GM12878 (cell line): ENCODE measurements around the gene WDR91. TPM values are rescaled to one million over a fixed set of nuclear protein-coding genes. Genes with fewer than 3 reads are reported as not detected.

Experiments used
- ATAC-seq: fragments of 200-7000 bp; cut with Tn5 transposase; 3 replicates; pipeline ENCODE4 v1.9.1; 2020; ENCODE audit warnings: mild to moderate bottlenecking, moderate library complexity
- BruUV-seq: library from RNA; stranded (reverse); fragments of 400-500 nt; replicated peaks from 2 replicates; lab custom pipeline; 2021; lab: Mats Ljungman, UMichigan
- CTCF ChIA-PET: fragments of 300-600 bp; sonication (Branson Sonifier 250); formaldehyde crosslinking; extraction: SDS; loops from one replicate; lab custom pipeline; 2021; ENCODE audit warnings: inconsistent platforms; lab: Yijun Ruan, JAX
- POLR2A ChIA-PET: fragments of 350-600 bp; formaldehyde crosslinking; extraction: SDS; loops from one replicate; lab custom pipeline; 2021; ENCODE audit warnings: inconsistent platforms; lab: Charles Lee
- RAD21 ChIA-PET: fragments of 300-600 bp; sonication (Branson Sonifier 250); formaldehyde crosslinking; loops from one replicate; lab custom pipeline; 2023; ENCODE audit warnings: antibody characterized with exemption; ENCODE audit not compliant: unreplicated experiment; lab: Charles Lee
- SMC1A ChIA-PET: fragments of 300-600 bp; sonication (Branson Sonifier 250); formaldehyde crosslinking; loops from one replicate; lab custom pipeline; 2023; ENCODE audit not compliant: unreplicated experiment, uncharacterized antibody; lab: Charles Lee
- DNase-seq: peaks from one replicate; pipeline ENCODE4 v3.0.0-alpha.2; 2011; ENCODE audit warnings: low read depth, low spot score
- FAIRE-seq: peaks from 3 replicates; lab custom pipeline; 2011; peaks lifted over from hg19 to GRCh38; lab: Jason Lieb, UNC
- H2AFZ ChIP-seq: 2 replicates; pipeline ENCODE4 v1.6.0; 2011; ENCODE audit warnings: low read depth, low read length, control low read depth; ENCODE audit not compliant: control insufficient read depth
- H3K27ac ChIP-seq: 2 replicates; pipeline ENCODE4 v1.5.1; 2011; ENCODE audit warnings: control low read depth; ENCODE audit not compliant: control insufficient read depth, insufficient read depth
- H3K27me3 ChIP-seq, 2 experiments: replicated peaks in 1 of 2; 2 replicates each; pipeline versions ENCODE4 v1.6.0 to v1.6.1; 2011; ENCODE audit warnings: low read length in 1 of 2; ENCODE audit not compliant: control insufficient read depth in 2 of 2, insufficient read depth in 2 of 2
- H3K36me3 ChIP-seq, 2 experiments: 2 replicates each; pipeline ENCODE4 v1.5.1; 2011; ENCODE audit warnings: low read length in 1 of 2; ENCODE audit not compliant: control insufficient read depth in 2 of 2, insufficient read depth in 2 of 2
- H3K4me1 ChIP-seq: 2 replicates; pipeline ENCODE4 v1.6.1; 2011; ENCODE audit warnings: mild to moderate bottlenecking, low read length, moderate library complexity, mixed read lengths; ENCODE audit not compliant: control insufficient read depth, insufficient read depth
- H3K4me2 ChIP-seq: 2 replicates; pipeline ENCODE4 v1.6.0; 2011; ENCODE audit warnings: control low read depth; ENCODE audit not compliant: control insufficient read depth, insufficient read depth
- H3K4me3 ChIP-seq: fragments of 200-600 bp; sonication (generic); 2 replicates; pipeline ENCODE4 v1.5.1; 2016
- H3K79me2 ChIP-seq: 2 replicates; pipeline ENCODE4 v1.6.0; 2011; ENCODE audit warnings: low read length; ENCODE audit not compliant: control insufficient read depth, insufficient read depth
- H3K9ac ChIP-seq: 2 replicates; pipeline ENCODE4 v1.8.0; 2011; ENCODE audit warnings: low read length, control low read depth, mixed read lengths; ENCODE audit not compliant: control insufficient read depth, insufficient read depth
- H3K9me3 ChIP-seq: replicated peaks from 3 replicates; pipeline ENCODE4 v1.5.1; 2011; ENCODE audit warnings: mild to moderate bottlenecking, low read length; ENCODE audit not compliant: control insufficient read depth, insufficient read depth
- H4K20me1 ChIP-seq: 2 replicates; pipeline ENCODE4 v1.6.0; 2011; ENCODE audit not compliant: control insufficient read depth, insufficient read depth
- ATF2 ChIP-seq: IDR thresholded peaks from 2 replicates; pipeline ENCODE4 v1.6.1; 2012; ENCODE audit warnings: low read length, inconsistent platforms
- BCL3 ChIP-seq: IDR thresholded peaks from 2 replicates; pipeline ENCODE4 v1.6.1; 2011; ENCODE audit warnings: borderline replicate concordance, low read depth, mild to moderate bottlenecking, moderate library complexity, low read length; ENCODE audit not compliant: insufficient read depth, poor library complexity, severe bottlenecking
- BHLHE40 ChIP-seq, 2 experiments: fragments of 450-650 bp in 1 of 2; IDR thresholded peaks; 2 replicates each; pipeline ENCODE4 v1.6.1; 2011 to 2017; ENCODE audit warnings: low read depth in 2 of 2, borderline replicate concordance in 1 of 2, improper control_type of control experiment in 1 of 2, low read length in 1 of 2, mild to moderate bottlenecking in 1 of 2
- CHD1 ChIP-seq: IDR thresholded peaks from 2 replicates; pipeline ENCODE4 v1.6.1; 2012; ENCODE audit warnings: low read depth, low read length, improper control_type of control experiment
- CREM ChIP-seq: IDR thresholded peaks from 2 replicates; pipeline ENCODE4 v1.6.1; 2014; ENCODE audit warnings: antibody characterized with exemption, low read depth
- EP300 ChIP-seq, 2 experiments: fragments of 150-350 bp in 1 of 2; IDR thresholded peaks; 2 replicates each; pipeline ENCODE4 v1.6.1; 2011 to 2012; ENCODE audit warnings: low read depth in 2 of 2, low read length in 2 of 2, borderline replicate concordance in 1 of 2, improper control_type of control experiment in 1 of 2, inconsistent platforms in 1 of 2; ENCODE audit not compliant: control insufficient read depth in 1 of 2
- IRF3 ChIP-seq: fragments of 450-650 bp; IDR thresholded peaks from 2 replicates; pipeline ENCODE4 v1.6.1; 2014; ENCODE audit warnings: mild to moderate bottlenecking
- LARP7 ChIP-seq: fragments of 450-650 bp; IDR thresholded peaks from 2 replicates; pipeline ENCODE4 v1.6.1; 2017; ENCODE audit warnings: mild to moderate bottlenecking
- RELB ChIP-seq: fragments of 450-650 bp; IDR thresholded peaks from 2 replicates; pipeline ENCODE4 v1.6.1; 2017; ENCODE audit warnings: low read depth, mild to moderate bottlenecking, moderate library complexity
- RFX5 ChIP-seq: IDR thresholded peaks from 2 replicates; pipeline ENCODE4 v1.6.1; 2011; ENCODE audit warnings: low read depth, low read length, improper control_type of control experiment
- SMAD5 ChIP-seq: IDR thresholded peaks from 2 replicates; pipeline ENCODE4 v1.6.1; 2016; ENCODE audit warnings: antibody characterized with exemption, low read depth
- SP1 ChIP-seq: IDR thresholded peaks from one replicate; pipeline ENCODE4 v1.6.1; 2011; ENCODE audit warnings: low read depth, low read length
- SREBF1 ChIP-seq: IDR thresholded peaks from 2 replicates; pipeline ENCODE4 v1.6.1; 2012; ENCODE audit warnings: mild to moderate bottlenecking, low read length
- SREBF2 ChIP-seq: IDR thresholded peaks from 2 replicates; pipeline ENCODE4 v1.6.1; 2012; ENCODE audit warnings: mild to moderate bottlenecking, low read length
- WRNIP1 ChIP-seq: IDR thresholded peaks from 2 replicates; pipeline ENCODE4 v1.6.1; 2011; ENCODE audit warnings: low read depth, low read length, improper control_type of control experiment, borderline replicate concordance
- WGBS: methylation state at CpG from one replicate; pipeline ENCODE4 v1.1.6; 2016; ENCODE audit warnings: low lambda C conversion rate; ENCODE audit not compliant: insufficient replicate concordance, insufficient coverage; ENCODE audit errors: missing lambda C conversion rate; 5-methylcytosine and 5-hydroxymethylcytosine counted together
- in situ Hi-C: fragments of 300-500 bp; cut with MboI; formaldehyde crosslinking; loops from 9 replicates; pipeline ENCODE4 v1.14.3; 2018; ENCODE audit warnings: mixed read lengths
- intact Hi-C: fragments of 100-400 bp; cut with micrococcal nuclease; formaldehyde crosslinking; loops from one replicate; pipeline ENCODE4 v1.14.2; 2022; ENCODE audit not compliant: unreplicated experiment
- polyA plus RNA-seq, 11 experiments: library from polyadenylated mRNA; depleted of rRNA in 4 of 11; unstranded in 6 of 11; stranded (reverse) in 5 of 11; fragments of >200 nt; fragmentation: Nextera tagmentation in 4 of 11; fragmentation: Illumina TruSeq in 1 of 11; extraction: Ambion mirVana in 4 of 11; extraction: Trizol in 1 of 11; gene quantifications; 1 replicate in 1 of 11; 2 replicates in 10 of 11; pipeline versions ENCODE4 v1.2.1 to v1.2.3, GENCODE V29; 2011 to 2016; ENCODE audit warnings: inconsistent platforms in 2 of 11, missing spikeins in 2 of 11, low read depth in 1 of 11
- total RNA-seq, 4 experiments: library from RNA; depleted of rRNA in 3 of 4; stranded (reverse); fragments of >200 nt in 3 of 4; fragmentation: Illumina TruSeq in 1 of 4; extraction: Trizol in 1 of 4; gene quantifications; 2 replicates each; pipeline versions ENCODE4 v1.2.1 to v1.2.3, GENCODE V29; 2013 to 2021

The WDR91 gene
- total and polyA plus RNA-seq, 10 of the 15 experiments (the other 5 are each of a cell fraction or from before 2014, with no cell fraction given) = 7.6 to 83.3 (median 16.5) TPM

GRCh38 chr7:135188298-135188984 is 22.9 kb downstream of the WDR91 start (continued):
- TF ChIP-seq ATF2 (peak; percentile 46; the same call in 1 of the 2 replicates), CREM (no peak)
- TF ChIP-seq, all 136 proteins: peak for 24

- peak; percentile 77 for ATAC-seq
- CTCF ChIA-PET = interaction anchor here (0.9 to 10.2 kb wide), 11 partner anchors 11 to 201 kb away, joined by 3 to 135 read pairs (median 8); partner anchors contain the start of genes AGBL3, CYREN, TMEM140 and WDR91
- WGBS = 7% methylated on average over 12 of the region's 12 CpGs
- peaks cover 32% of the 10 kb centered on the region for H3K79me2 ChIP-seq
- no peaks in the 10 kb centered on the region for H4K20me1 ChIP-seq
- peak overlapping the region; percentile 54; the same call in 1 of the 2 replicates for H3K9ac ChIP-seq
- peak; percentile 62 for FAIRE-seq
- peaks cover 24 to 38% of the 10 kb centered on the region in 2 experiments for H3K36me3 ChIP-seq
- H3K9me3 ChIP-seq = peaks cover 9% of the 10 kb centered on the region; the same call in 2 of the 3 replicates
- peak overlapping the region; percentile 58 for H3K27ac ChIP-seq
- peak overlapping the region; percentile 67 for H3K4me2 ChIP-seq
- H2AFZ ChIP-seq = no peak overlapping the region
- H3K4me3 ChIP-seq = peak overlapping the region; percentile 25; the same call in 1 of the 2 replicates
- POLR2A ChIA-PET = interaction anchor here (0.8 to 9.9 kb wide), 9 partner anchors 9 to 194 kb away, joined by 3 to 299 read pairs (median 21); partner anchors contain the start of genes CYREN and WDR91
- peaks cover 33% of the 10 kb centered on the region for H3K4me1 ChIP-seq
- in situ Hi-C loops = no loop called here
- RAD21 ChIA-PET = interaction anchor here (0.6 to 8.4 kb wide), 13 partner anchors 13 to 638 kb away, joined by 3 to 230 read pairs (median 6); partner anchors contain the start of genes AKR1B15, CYREN, TMEM140 and WDR91
- intact Hi-C loops = loop anchor here (1.0 to 5.0 kb wide), 2 partner anchors 16 to 85 kb away; no protein-coding TSS in a partner anchor
- SMC1A ChIA-PET = interaction anchor here (1.0 to 9.3 kb wide), 16 partner anchors 12 to 199 kb away, joined by 3 to 251 read pairs (median 6); partner anchors contain the start of genes CYREN, TMEM140 and WDR91
- DNase-seq = no peak
- H3K27me3 ChIP-seq = no peaks in the 10 kb centered on the region
- BruUV-seq = no TSS peak
- TF ChIP-seq SP1 (peak; percentile 78), LARP7 (no peak), WRNIP1 (no peak), EP300 (IDR thresholded peaks at IDR 0.05; ENCODE audit: borderline replicate concordance in 1 of 2, control insufficient read depth in 1 of 2, low read depth in 2 of 2, low read length in 2 of 2) (peak; percentile 94 to 95; a peak in 3 of 4 replicates), RELB (peak; percentile 83; the same call in 1 of the 2 replicates), SREBF2 (no peak), RFX5 (no peak), CHD1 (no peak), BCL3 (peak; percentile 95), BHLHE40 (IDR thresholded peaks at IDR 0.05; ENCODE audit: borderline replicate concordance in 1 of 2, low read depth in 2 of 2, low read length in 1 of 2) (peak; percentile 74 to 75), SMAD5 (no peak), IRF3 (no peak), SREBF1 (no peak)
Observed at GRCh38 chr7:135186841-135187253, 24.5 kb downstream of the WDR91 start.
